ENCODE measurements around the gene AP1M1.
"Not testable (repeated sequence)": the region's sequence is repeated elsewhere in the genome, so short reads cannot be mapped to it uniquely, and the experiment has no call there.

Gene AP1M1

GRCh38 chr19:16261584-16262368 lies 64.1 kb downstream of the AP1M1 start:
- DNase-seq (ENCODE audit: low read depth, low spot score): no peak

GRCh38 chr19:16262618-16263017 lies 64.9 kb downstream of the AP1M1 start:
- DNase-seq (ENCODE audit: low read depth, low spot score): no peak

GRCh38 chr19:16263141-16263761 lies 65.5 kb downstream of the AP1M1 start:
- DNase-seq (ENCODE audit: low read depth, low spot score): no peak

- DNase-seq (ENCODE audit: low read depth, low spot score): no peak
These were observed 67.5 kb downstream of the AP1M1 start for GRCh38 chr19:16265205-16265604.

GRCh38 chr19:16265890-16266585 lies 68.3 kb downstream of the AP1M1 start:
- no peak for DNase-seq (ENCODE audit: low read depth, low spot score)

- DNase-seq (ENCODE audit: low read depth, low spot score): no peak
These were observed 68.9 kb downstream of the AP1M1 start for GRCh38 chr19:16266586-16266942.

GRCh38 chr19:16268676-16269319 lies 71.1 kb downstream of the AP1M1 start:
- no peak for DNase-seq (ENCODE audit: low read depth, low spot score)

- DNase-seq (ENCODE audit: low read depth, low spot score): no peak
These were observed 75.2 kb downstream of the AP1M1 start for GRCh38 chr19:16272945-16273344.

- no peak for DNase-seq (ENCODE audit: low read depth, low spot score)
These were observed 76.7 kb downstream of the AP1M1 start for GRCh38 chr19:16274447-16274846.

GRCh38 chr19:16280306-16280705 lies 82.6 kb downstream of the AP1M1 start:
- DNase-seq (ENCODE audit: low read depth, low spot score): no peak

- DNase-seq (ENCODE audit: low read depth, low spot score): no peak
These were observed 84.0 kb downstream of the AP1M1 start for GRCh38 chr19:16281743-16282142.

- DNase-seq (ENCODE audit: low read depth, low spot score): no peak
These were observed 85.7 kb downstream of the AP1M1 start for GRCh38 chr19:16283210-16284061.

- DNase-seq (ENCODE audit: low read depth, low spot score): no peak
These were observed 86.8 kb downstream of the AP1M1 start for GRCh38 chr19:16284505-16284904.

GRCh38 chr19:16285079-16285478 lies 87.4 kb downstream of the AP1M1 start:
- not testable (repeated sequence) for DNase-seq (ENCODE audit: low read depth, low spot score)

GRCh38 chr19:16285769-16286498 lies 88.2 kb downstream of the AP1M1 start:
- DNase-seq (ENCODE audit: low read depth, low spot score): no peak

GRCh38 chr19:16288544-16288943 lies 90.8 kb downstream of the AP1M1 start:
- DNase-seq (ENCODE audit: low read depth, low spot score): no peak

GRCh38 chr19:16289594-16289993 lies 91.9 kb downstream of the AP1M1 start:
- no peak for DNase-seq (ENCODE audit: low read depth, low spot score)

GRCh38 chr19:16290692-16291091 lies 93.0 kb downstream of the AP1M1 start:
- DNase-seq (ENCODE audit: low read depth, low spot score): no peak

- no peak for DNase-seq (ENCODE audit: low read depth, low spot score)
These were observed 95.7 kb downstream of the AP1M1 start for GRCh38 chr19:16293118-16294091.
